ENCODE results near the gene CAB39.

GRCh38 chr2:230767862-230768388, 55.3 kb downstream of the CAB39 start:
- TF ChIP-seq POLR2AphosphoS5 (IDR thresholded peaks at IDR 0.05) (no peak), POLR2A (IDR thresholded peaks at IDR 0.05) (no peak), CTCF (IDR thresholded peaks at IDR 0.05) (no peak), EP300 (IDR thresholded peaks at IDR 0.05; ENCODE audit: low read depth) (no peak)
